GM12874 (cell line): Measurements from ENCODE around the gene CLCA2.

Experiments
- TF ChIP-seq, protein P1 (sequence below): IDR thresholded peaks from 2 replicates; pipeline ENCODE4 v1.5.1; 2011; ENCODE audit warnings: low read depth, mild to moderate bottlenecking, control low read depth, low read length, moderate library complexity; ENCODE audit not compliant: insufficient read depth

The CLCA2 gene

DNA sequence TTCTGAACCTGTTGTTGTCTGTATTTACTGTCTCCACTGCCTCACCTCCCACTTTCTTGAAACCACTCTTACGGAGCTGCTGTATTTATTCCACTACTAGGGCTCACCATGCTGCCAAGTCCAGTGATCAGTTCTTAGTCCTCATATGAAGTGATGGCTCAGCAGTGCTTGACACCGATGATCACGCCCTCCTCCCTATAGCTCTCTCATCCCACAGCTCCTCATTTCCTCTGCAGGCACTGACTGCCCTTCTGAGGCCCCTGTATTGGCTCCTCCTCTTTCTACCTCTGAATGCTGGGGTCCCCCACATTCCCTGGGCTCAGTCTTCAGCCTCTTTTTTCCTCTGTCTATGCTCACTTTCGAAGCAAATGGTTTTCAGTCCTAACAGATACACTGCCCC, 48.2 kb downstream of the CLCA2 start:
- TF ChIP-seq, protein P1, sequence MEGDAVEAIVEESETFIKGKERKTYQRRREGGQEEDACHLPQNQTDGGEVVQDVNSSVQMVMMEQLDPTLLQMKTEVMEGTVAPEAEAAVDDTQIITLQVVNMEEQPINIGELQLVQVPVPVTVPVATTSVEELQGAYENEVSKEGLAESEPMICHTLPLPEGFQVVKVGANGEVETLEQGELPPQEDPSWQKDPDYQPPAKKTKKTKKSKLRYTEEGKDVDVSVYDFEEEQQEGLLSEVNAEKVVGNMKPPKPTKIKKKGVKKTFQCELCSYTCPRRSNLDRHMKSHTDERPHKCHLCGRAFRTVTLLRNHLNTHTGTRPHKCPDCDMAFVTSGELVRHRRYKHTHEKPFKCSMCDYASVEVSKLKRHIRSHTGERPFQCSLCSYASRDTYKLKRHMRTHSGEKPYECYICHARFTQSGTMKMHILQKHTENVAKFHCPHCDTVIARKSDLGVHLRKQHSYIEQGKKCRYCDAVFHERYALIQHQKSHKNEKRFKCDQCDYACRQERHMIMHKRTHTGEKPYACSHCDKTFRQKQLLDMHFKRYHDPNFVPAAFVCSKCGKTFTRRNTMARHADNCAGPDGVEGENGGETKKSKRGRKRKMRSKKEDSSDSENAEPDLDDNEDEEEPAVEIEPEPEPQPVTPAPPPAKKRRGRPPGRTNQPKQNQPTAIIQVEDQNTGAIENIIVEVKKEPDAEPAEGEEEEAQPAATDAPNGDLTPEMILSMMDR: no peak

DNA sequence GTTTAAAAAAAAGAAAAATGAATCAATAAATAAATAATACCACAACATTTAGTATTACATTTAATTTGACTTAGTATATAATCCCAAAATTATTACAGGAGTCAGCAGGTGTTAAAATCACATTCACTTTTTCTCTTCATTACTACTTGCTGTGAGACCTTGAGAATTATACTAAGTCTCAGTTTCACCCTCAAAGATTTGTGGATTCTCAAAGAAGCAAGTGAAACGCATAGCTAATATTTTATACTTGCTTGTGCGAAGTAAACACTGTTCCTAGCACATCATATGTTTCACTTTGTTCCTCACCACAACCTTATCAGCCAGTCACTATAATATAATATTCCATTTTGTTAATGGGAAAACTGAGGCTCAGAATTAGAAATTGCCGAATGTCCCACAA, 48.8 kb downstream of the CLCA2 start:
- TF ChIP-seq, protein P1: no peak

DNA sequence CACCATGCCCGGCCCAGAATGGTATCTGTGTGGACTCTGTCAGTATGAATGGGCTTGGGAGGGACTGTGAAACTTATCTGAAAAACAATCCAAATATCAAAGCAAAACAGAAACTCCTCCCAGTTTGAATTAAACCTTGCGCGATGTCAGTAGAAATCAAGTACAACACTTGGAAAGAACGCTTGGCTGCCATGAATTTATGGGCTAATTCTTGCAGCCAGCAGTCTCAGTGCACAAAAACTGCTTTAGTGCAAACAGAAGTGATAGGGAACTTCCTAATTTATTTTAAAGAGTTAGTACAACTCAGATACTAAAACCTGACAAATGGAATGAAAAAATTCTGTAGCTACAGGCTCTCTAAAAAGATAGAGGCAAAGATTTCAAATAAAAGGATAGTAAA, 53.3 kb downstream of the CLCA2 start:
- TF ChIP-seq, protein P1: no peak

DNA sequence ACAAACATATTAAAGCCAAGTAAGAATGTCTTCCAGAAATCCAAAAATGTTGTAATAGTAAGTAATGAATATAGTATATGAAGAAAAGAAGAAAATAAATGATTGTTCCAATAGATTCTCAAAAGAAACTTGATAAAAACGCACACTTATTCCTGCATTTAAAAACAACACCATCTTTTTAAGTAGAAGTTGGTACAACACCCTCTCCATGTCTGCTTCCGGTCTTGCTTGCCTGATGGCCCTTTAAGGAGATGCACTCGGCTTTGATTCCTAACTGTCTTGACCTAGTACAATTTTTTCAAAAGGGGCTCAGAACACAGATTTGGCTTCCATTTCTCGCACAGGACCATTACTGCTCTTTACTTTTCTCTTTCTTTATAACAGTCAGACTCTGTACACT, 53.7 kb downstream of the CLCA2 start:
- TF ChIP-seq, protein P1: no peak

DNA sequence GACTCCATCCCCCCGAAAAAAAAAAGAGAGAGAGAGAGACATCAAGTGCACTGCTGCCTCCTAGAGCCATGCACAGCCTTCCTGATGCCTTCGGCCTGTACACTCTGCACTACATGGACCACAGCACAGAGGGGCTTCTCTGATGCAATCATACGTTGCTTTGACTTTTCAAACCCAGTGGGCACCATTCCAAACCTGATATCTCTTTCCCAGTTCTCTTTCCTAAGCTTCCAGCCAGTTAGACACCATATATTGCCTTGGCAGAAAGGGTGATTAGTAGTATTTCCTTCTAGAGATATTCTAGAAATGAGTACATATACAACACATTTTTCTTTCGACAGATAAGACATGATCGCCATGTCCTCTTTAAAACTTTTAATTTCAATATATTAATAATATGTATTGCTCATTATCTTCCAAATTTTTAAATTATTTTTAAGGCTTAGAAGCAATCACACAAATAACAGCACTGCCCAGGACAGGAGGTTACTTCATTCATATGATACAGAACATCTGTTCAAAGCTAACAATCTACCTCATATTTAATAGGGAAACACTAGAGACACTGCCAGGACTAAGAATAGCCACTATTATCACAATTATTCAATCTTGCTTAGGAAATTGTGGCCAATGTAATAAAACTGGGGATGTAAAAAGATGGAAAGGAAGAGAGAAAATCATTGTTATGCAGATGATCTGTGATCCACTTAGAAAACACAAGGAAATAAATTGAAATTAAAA, 54.6 kb downstream of the CLCA2 start:
- TF ChIP-seq, protein P1: no peak

DNA sequence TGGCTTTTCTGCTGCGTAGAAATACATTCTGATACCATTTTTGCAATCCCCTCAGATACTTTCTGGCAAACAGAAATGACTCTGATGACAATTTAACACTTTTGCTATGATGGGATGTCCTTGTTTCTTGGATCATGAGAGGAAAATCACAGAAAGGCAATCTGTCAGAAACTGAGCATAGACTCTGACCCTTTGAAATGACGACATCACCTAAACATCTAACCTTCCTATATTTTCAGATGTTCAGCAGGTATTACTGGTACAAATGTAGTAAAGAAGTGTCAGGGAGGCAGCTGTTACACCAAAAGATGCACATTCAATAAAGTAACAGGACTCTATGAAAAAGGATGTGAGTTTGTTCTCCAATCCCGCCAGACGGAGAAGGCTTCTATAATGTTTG, 58.0 kb downstream of the CLCA2 start:
- TF ChIP-seq, protein P1: no peak

DNA sequence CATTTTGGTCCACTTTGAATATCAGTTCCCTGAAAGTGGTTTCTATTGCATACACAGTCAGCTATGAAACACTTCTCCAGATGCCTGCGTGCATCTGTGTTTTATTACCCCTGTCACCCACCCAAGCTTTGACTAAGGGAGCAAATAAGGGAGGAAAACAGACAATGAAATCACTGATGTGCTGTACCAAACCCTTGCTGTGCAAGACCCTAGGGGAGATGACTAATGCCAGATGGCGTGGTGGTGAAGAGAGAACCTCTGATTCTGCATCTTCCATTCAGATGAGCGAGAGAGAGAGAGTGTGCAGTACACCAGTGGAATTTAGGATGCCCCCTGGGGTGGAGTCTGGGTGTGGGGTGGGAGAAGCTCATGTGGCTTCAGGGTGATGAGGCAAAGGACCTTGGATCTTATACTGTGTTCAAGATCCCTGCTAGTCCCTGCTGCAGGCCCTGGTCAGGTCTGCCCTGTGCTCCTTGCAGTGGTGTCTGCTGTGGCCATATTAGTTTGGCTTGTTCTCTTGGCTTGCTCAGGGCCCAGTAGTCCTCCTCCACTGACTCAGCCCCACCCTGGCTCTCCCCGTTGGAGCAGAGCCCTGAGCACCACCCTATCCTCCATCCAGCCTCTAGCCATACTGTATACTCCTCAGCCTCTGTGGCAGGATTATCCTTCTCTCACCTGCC, 63.3 kb downstream of the CLCA2 start:
- TF ChIP-seq, protein P1: no peak
